Activated T-cell treated with anti-CD3 and anti-CD28 coated beads for 1 hour (primary cell): ENCODE data around the gene MTA1.

Experiments
- DNase-seq: peaks from one replicate; pipeline ENCODE4 v3.0.0-alpha.2; 2020; ENCODE audit warnings: low read depth

MTA1 gene

DNA sequence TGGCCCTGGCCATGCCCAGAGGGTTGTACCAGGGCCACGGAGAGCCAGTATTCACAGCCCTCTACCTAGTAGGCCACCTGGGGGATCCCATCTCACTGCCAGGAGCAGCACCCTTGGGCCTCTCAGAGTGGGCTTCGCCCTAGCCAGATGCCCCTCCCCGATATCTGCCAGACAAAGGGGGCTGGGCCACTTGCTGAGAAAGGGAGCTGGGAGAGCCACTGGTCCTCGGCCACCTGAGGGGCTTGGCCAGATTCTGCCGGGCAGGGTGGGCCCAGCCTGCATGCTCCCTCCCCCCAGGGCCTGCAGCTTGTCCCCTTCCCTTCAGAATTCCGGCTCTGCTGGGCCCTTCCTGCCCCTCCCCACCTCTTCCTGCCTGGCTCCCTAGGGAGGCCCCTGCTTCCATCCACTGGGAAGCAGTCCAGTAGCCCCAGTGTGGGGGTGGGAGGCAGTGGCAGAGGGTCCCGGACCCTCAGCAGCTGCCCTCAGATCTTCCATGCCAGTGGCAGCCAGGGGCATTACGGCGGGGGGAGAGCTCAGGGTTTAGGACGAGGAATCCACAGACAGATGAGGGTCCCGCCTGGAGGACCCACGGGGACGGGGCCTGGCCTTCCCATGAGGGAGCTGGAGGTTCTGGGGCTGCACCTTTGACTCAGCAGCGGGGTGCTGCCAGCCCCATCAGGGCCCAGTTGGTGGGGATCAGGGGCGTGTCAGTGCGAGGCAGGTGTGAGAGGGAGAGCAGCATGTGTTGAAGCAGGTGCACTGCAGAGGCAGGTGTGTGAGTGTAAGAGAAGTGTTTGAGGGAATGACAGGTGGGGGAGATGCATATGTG lies 57.4 kb downstream of the MTA1 start:
- DNase-seq: no peak

DNA sequence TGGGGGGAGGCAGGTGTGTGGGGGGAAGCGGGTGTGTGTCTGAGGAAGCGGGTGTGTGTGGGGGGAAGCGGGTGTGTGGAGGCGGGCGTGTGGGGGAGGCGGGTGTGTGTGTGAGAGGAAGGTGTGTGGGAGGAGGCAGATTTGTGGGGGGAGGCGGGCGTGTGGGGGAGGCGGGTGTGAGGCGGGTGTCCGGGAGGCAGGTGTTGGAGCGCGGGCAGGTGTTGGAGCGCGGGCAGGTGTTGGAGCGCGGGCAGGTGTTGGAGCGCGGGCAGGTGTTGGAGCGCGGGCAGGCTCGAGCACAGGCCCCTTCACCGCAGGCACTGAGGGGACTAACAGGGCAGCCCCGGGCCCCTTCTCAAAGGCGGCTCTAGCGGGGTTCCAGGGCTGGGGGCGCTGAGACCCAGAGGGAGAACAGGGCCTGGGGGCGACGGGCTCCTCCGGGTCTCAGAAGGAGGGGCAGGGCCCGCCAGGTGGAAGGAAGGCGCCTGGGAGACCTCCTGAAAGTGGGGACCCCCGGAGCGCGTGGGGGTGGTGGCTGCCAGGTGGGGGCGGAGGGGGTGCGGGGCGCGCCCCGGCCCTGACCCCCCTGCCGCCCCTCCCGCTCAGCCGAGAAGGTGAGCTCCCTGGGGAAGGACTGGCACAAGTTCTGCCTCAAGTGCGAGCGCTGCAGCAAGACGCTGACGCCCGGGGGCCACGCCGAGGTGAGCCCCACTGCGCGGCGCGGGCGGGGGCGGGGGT lies 58.2 kb downstream of the MTA1 start:
- peak; percentile 66 for DNase-seq

DNA sequence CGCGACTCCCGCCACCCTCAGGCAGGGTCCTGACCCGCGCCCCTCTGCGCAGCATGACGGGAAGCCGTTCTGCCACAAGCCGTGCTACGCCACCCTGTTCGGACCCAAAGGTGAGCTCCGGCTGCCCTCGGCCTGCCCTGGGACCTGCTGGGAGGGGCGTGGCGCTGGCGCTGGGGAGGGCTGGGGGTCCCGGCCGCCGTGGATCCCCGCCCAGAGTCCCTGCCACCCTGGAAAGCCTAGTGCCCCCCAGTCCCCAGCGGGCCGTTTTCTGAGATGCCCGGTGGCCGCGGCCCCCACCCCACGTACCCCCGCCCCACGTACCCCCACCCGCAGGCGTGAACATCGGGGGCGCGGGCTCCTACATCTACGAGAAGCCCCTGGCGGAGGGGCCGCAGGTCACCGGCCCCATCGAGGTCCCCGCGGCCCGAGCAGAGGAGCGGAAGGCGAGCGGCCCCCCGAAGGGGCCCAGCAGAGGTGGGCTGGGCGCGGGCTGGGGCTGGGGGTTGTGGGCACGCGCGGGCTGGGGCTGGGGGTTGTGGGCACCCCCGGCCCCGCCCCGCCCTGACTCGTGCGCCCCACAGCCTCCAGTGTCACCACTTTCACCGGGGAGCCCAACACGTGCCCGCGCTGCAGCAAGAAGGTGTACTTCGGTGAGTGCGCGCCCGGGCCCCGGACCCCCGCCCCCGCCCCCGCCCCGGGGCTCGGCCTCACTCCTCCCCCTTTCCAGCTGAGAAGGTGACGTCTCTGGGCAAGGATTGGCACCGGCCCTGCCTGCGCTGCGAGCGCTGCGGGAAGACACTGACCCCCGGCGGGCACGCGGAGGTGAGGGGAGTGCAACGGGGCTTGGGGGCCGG lies 59.0 kb downstream of the MTA1 start:
- no peak for DNase-seq

DNA sequence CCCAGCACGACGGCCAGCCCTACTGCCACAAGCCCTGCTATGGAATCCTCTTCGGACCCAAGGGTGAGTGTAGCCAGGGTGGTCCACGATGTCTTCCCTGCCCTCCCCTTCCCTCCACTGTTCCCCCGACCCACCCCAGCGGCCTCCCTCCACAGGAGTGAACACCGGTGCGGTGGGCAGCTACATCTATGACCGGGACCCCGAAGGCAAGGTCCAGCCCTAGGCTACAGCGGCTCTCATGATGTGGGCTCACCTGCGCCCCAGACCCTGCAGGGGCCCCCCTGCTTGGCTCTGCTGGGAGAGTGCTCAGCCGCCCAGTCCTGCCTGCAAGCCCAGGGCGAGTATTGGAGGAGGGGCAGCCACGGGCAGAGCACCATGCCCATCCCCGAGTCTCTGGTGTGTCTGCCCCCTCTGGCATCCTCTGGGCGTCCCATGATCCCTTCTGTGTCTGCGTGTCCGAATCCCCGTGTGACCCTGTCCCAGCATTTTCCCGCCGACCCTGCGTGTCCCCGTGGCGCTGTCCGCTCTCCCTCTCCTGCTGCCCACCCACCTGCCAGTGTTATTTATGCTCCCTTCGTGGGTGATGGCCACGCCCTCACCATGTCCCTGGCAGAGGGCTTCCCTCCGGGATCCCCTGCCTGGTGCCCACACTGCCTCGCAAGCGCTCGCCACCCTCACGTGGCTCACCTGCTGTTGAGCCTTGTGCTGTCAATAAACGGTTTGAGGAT lies 60.0 kb downstream of the MTA1 start:
- DNase-seq: no peak

DNA sequence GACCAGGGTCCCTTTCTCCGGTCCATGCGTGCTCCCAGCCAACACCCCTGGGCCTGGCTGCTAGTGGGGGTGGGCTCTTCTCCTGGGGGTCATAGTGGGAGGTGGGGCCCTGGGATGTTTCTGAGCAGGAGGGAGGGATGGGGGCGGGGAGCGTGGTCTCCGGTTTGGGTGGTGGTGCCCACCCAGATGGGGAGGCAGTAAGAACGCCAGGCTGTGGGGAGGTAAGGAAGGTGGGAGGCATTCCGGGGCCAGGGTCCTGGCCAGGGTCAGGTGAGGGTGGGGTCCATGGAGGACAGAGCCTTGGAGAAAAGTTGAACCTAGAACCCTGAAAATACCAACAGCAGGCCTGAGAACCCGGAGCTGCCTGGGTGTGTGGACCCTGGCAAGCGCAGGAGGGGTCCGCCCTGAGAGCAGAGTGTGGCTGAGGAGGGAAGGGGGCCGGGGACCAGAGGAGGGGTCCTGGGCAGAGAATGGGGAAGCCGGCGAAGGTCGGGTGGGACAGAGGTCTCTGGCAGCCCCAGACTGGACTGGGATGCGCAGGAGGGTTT lies 60.6 kb downstream of the MTA1 start:
- DNase-seq: no peak

DNA sequence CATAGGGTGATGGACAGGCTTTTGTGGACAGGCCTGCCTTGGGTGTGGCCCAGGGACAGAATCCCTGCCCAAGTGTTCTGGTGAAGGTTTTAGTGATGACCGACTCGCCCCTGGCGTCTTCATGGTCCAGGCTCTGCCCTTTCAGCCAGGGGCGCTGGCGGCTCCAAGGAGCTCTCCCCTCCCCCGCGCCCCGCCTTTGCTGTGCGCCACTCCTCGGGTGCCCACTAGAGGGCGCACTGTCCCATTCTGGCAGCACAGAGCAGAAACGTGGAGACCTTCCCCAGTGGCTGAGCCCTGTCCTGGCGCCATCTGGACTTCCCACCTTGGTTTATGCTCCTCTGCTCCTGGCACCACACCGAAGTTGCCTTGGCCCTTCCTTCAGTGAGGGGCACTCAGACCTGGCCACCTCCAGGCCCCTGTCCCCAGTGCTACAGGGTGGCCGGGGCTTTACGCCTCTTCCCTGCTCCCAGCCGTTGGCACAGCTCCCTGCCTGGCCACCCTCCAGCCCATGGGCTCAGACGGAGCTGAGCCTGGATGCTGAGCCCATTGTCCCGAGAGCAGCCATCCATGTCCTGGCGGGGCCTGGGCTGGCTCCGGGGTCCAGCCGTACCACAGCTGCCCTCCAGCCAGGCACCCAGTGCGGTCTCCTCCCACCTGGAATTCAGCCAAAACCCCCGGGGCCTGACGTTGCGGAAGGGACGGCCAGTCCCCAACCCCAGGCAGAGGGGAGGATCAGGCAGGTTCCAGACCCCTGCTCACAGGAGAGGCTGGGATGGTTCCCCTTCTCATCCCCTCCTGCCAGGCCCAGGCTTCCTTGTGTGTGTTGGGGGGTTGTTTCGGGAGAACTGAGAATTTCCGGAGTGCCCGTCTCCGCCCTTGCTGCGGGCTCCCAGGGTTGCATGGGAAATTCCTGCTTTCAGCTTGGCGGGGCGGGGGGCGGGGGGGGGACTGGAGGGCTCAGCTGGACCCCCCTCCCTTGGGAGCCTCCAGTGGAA lies 61.5 kb downstream of the MTA1 start:
- DNase-seq: peak; percentile 91

DNA sequence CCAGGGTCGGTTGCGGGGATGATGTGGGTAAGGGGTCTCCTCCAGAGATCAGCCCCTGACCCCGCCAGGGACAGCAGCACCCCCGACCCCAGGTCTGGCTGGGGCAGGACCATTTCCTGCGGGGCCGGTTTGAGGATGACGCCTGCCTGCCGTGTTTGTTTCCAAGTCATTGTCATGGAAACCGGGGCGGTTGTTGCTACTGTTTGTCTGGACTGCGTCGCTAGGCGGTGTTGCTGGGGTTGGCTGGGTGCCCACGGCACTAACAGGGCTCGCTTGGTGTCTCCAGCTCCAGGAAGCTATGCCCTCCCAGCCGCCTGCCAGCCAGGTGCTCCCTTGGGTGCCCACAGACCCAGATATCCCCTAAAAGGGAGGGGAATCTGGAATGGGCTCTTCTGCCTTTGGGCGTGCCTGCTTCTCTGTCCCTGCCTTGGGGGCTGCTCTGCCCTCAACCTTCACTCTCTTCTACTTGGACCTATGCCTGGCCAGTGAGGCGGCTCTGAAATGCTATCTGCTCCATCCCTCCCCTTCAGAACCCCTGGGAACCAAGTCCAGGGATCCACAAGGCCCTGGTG lies 62.3 kb downstream of the MTA1 start:
- DNase-seq: peak; percentile 90

DNA sequence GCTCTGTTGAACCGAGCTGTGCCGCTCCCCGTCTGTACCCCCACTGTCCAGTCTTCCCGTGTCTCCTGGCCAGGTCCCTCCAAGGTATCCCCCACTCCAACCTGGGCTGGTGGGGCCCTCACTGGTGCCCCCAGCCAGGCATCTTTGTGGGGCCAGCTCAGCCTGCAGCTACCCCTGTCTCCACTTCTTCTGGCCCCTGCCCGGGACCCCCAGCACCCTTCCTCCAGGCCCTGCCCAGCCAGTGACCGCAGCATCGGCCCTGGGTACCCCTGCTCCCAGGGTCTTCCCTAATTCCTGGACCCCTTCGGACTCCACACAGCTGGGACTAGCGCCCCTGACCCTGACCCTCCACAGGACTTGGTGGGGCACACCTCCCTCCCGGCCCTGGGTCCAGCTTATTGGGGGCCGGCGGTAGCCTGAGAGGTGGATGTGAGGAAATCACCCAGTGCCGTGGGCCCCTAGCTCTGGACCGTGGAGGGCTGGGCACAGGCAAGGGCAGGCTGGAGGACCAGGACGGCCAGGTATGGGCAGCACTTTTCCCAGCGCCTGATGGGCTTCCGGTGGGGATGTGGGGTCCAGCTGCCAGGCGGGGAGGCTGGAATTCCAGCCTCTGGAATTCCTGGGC lies 63.0 kb downstream of the MTA1 start:
- DNase-seq: no peak

DNA sequence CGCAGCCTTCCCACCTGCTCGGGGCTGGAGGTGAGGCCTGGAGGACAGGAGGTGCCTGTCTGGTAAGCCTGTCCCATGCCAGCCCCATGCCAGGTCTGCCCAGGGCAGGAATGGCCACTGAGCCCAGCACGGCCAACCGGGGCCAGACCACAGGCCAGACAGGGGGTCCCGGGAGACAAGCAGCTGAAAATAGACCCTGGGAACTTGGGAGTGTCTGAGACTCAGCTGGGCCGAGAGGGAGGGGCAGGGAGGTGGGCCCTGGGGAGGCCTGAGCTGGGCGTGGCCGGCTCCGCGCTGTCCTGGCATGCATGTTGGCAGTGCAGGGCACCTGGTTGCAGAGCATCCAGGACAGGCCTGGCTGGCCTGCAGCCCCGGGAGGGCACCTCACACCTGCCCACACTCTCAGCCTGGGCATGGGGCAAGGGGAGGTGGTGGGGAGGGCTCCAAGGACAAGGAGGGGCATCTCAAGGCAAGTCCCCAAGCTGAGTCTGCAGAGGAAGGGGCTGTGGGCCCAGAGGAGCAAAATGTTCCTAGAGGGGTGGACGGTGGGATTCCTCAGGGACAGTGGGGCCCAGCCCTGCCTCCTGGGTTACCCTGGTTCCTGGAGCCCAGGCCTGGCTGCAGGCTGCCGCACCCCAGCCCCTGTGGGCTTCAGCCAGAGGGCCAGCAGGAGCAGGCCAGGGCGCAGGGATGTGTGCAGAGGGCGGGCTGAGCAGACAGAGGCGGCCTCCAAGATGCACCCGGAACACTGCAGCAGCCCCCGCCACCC lies 63.9 kb downstream of the MTA1 start:
- no peak for DNase-seq

DNA sequence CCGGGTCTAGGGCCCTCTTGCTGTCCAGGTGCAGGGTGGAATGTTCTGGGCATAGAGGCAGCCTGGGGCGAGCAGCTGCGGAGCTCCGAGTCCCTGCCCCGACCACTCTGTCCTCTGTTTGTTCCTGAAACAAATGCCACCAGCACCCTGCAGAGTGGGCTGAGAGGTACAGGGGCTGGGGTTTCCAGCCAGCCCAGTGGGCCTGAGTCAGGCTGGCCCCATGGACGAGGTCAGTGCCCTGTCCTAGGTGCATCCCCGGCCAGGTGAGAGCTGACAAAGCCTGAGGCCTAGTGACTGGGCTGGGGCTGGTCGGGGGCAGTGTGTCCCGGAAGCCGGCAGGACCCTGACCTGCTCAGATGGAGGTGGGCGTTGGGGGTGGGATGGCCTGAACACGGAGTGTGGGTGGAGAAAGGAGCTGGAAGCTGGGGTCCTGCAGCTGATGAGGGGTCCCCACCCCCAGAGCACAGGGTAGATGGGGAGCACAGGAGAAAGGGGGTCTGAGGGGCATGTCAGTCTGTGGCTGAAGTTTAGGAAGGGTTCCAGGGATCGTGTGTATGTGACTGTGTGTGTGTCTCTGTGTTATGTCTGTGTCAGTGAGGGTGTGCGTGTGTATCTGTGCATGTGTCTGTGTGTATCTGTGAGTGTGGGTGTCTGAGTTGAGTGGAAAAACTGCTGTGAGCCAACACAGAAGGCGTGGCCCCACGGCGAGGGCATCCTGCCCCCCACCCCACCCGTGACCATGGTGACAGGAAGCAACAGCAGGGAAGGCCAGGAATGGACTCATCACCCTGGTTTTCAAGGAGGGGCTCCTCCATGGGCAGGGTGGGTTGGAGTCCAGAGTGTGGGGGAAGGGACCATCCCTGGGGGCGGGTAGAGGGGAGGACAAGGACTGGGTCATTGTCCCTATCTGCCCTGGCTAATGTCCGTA lies 64.7 kb downstream of the MTA1 start:
- peak; percentile 65 for DNase-seq

DNA sequence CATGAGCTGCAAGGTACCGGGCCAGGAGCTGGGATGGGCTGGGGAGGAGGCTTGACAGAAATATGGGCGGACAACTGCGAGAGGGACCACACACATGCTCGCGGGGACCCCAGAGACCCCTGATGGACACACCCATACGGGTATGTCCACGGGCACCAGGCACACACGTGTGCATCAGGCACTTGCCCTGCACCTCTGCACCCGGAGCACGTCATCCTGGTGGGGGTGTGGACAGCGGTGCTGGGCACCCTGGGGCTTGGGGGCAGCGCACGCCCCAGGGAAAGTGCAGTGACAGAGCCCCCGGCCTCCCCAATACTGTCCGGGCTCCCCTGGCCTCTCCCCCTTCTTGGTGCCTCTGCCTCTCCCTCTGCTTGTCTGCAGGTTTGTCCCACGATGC lies 65.4 kb downstream of the MTA1 start:
- no peak for DNase-seq

DNA sequence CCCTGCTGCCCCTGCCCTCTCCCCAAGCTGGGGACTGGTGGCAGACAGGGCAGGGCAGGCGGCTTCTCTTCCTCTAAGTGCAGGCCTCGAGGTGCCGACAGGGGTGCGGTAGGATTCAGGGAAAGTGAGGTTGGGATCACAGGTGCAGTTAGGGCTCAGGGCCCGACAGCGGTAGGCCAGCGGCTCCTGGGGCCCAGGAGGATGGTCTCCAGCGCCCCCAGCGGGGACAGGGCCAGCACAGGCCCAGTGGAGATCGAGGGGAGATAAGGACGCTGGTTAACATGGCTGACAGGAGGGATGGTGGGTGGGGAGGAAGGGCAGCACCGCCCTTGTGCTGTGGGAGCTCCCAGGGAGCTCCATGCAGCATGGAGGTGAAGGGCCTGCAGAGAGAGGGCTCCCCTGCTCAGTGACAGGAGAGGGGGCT lies 66.1 kb downstream of the MTA1 start:
- DNase-seq: no peak

DNA sequence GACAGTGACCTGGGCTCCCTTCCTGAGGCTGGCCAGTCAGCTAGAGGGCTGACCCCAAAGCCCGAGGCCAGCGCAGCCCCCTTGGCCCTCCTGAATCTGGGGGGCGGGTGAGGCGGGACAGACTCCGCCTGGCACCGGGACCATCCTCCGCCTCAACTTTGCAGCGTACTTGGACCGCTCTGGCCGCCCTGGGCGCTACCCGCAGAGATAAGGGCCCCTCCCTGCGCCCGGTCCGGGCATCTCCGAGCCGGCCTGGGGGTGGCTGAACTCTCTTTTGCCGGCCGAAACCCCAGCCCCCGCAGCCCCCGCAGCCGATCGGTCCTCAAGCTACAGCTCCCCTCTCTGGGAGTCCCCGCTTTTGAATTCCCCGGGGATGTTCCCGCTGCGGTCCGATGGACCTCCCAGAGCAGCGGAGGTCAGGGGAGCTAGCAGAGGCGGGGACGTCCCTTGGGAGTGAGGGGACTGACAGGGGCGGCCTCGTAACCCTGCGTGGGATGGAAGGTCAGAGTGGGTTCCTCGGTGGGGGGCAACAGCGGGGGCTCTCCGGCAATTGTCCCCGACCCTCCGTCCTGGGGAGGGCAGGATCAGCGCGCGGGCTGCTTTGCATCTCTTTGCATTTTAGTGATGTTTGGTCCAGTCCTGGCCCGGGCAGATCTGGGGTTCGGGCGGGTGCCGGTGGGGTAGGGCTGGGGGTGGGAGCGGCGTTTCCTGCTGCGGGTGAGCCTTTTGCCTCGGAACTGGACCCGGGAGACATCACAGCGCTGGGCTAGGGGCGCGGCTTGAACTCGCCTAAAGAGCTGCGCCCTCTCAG lies 66.7 kb downstream of the MTA1 start, which contains the start of gene CRIP1:
Gene CRIP1 (plus strand): TSS at position 724 of the 811 bp plus-strand sequence. CDS start 374 bp downstream, outside the sequence.
- DNase-seq: no peak

DNA sequence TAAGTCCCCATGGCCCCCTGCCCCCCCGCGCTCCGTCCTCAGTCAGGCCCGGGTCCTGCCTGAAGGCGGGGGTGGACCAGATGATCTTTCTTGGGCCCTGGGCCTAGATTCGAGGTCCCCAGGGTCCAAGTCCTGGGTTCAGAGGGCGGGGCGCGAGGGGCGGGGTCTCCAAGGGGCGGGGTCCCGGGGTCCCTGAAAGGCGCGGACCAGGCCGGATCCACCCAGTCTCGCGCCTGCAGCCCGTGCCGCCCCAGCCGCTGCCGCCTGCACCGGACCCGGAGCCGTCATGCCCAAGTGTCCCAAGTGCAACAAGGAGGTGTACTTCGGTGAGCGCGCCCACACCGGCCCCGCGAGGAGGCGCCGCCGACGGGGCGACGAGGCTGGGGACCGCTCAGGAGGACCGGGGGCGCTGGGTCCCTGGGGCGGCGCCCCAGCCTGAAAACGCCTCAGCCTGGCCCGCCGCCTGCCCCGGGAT lies 67.4 kb downstream of the MTA1 start:
- DNase-seq: peak; percentile 57

DNA sequence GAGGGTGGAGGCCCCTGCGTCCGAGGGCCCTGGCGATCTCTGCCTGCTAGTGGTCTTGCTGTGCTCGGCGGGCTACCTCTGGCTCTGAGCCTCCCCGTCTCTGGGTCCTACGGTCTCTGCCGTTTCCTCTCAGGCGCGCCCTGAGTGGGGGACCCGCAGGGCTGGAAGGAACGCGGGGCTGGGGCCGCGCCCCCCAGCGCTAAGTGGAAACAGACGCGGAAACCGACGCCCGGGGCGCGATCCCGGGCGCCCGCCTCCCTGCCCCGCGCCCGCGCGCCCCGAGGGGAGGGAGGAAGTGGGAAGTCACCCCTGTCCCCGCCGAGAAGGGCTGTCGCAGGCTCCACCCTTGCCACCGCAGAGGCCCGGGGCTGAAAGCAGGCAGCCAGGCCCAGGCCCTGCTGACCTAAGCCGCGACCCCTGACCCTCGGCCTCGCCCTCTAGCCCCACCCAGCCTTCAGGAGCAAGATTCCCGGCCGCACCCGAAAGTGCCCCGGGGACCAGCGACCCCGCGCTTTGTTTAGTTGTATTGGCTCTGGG lies 67.9 kb downstream of the MTA1 start:
- DNase-seq: peak; percentile 67
